ENCODE measurements around the gene SEC22C. TPM values are rescaled to one million over a fixed set of nuclear protein-coding genes. Genes with fewer than 3 reads are reported as not detected.
A peak's percentile ranks its signal among the peaks of the same experiment; 100 is the strongest.

The SEC22C gene
- total and polyA plus RNA-seq, 5 donors from 2014 or later = 40.9 to 72.0 (median 53.4) TPM

DNA sequence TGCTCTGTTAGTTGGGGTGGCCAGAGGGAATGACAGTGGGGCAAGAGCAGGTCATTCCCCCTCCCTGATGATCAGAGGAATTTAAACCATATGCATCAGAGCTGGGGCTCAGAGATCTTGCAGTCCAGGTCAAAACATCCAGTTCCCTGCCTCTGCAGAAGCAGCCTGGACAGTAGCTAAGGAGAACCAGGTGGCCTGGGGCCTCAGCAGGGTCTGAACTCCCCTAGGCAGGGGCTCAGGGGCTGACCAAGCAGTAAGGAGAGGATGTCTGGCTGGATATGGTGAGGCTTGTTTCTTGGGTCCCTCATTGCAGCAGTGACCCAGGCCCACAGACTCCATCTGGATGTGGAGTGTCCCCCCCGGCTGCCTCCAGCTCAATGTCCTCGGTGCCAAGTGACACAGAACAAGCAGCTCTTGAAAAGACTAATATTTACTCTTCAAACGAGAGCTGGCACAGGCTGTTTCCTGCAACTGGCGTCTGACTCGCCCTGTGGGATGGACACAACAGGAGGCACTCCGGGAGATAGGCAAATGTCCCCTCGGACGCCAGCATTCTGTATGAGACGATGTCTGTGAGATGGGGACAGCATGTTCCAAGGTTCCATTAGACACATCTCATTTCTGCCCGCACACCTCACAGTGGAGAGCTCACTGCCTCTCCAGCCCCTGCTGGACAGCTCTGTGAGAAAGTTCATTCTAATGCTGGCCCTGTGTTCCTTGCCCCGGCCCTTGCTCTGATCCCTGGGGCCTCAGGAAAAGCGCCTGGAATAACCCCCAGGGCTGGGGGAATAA is 37.1 kb downstream of the SEC22C start:
- no peak for ATAC-seq (ENCODE audit: low read depth in 2 of 2)
- peaks cover 14% of the 10 kb centered on the region for H3K36me3 Mint-ChIP-seq
- peak overlapping the region in 1 of 3 donors; percentile 66 for H3K27ac Mint-ChIP-seq
- H3K9me3 Mint-ChIP-seq = no peaks in the 10 kb centered on the region
- no peak for DNase-seq
- Histone ChIP-seq H3K27me3 (ENCODE audit: control insufficient read depth, insufficient read depth, low read length) (no peaks in the 10 kb centered on the region), H3K9me3 (ENCODE audit: control insufficient read depth in 2 of 2, low read length in 2 of 2) (no peaks in the 10 kb centered on the region), H3K4me1 (ENCODE audit: control insufficient read depth, insufficient read depth, low read length, poor library complexity, severe bottlenecking) (peaks cover 5% of the 10 kb centered on the region), H3K4me3 (ENCODE audit: low read depth, low read length) (no peak overlapping the region), H3K27ac (ENCODE audit: insufficient read depth, low read length, poor library complexity, severe bottlenecking) (no peak overlapping the region), H3K36me3 (ENCODE audit: control insufficient read depth, insufficient read depth, low read length) (peaks cover 11% of the 10 kb centered on the region)
- H3K4me1 Mint-ChIP-seq = peaks cover under 1 to 9% (median 4%) of the 10 kb centered on the region in 4 donors
- no peak overlapping the region for H3K4me3 Mint-ChIP-seq
- peaks cover 4% of the 10 kb centered on the region for H3K27me3 Mint-ChIP-seq

DNA sequence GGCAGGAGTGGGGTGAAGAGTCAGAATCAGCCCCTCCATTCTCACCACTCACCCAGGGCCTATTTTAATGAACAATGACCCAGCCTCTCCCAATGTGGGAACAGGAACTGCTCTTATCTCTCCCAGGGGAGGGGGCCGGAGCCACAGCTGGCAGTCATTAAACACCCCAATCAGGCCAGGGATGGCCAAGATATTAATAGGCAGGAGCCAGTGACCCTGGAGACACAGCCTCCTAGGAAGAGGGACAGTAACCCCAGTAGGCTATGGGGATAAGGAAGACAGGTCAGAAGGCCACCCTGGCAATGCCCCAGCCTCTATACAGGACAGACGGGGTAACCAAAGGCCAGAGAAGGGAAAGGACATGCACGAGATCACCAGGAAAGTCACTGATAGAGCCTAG is 40.7 kb downstream of the SEC22C start:
- Mint-ChIP-seq H3K36me3 (peaks cover 5% of the 10 kb centered on the region), H3K27ac (no peak overlapping the region), H3K9me3 (no peaks in the 10 kb centered on the region), H3K27me3 (peaks cover 4% of the 10 kb centered on the region), H3K4me3 (no peak overlapping the region), H3K4me1 (peaks cover 0 to 7% (median 3%) of the 10 kb centered on the region in 4 donors)
- H3K9me3 ChIP-seq (ENCODE audit: control insufficient read depth in 2 of 2, low read length in 2 of 2) = no peaks in the 10 kb centered on the region
- no peak overlapping the region for H3K27ac ChIP-seq (ENCODE audit: insufficient read depth, low read length, poor library complexity, severe bottlenecking)
- H3K27me3 ChIP-seq (ENCODE audit: control insufficient read depth, insufficient read depth, low read length) = no peaks in the 10 kb centered on the region
- H3K4me3 ChIP-seq (ENCODE audit: low read depth, low read length) = no peak overlapping the region
- no peak for ATAC-seq (ENCODE audit: low read depth in 2 of 2)
- no peak for DNase-seq
- H3K36me3 ChIP-seq (ENCODE audit: control insufficient read depth, insufficient read depth, low read length) = no peaks in the 10 kb centered on the region
- peaks cover 6% of the 10 kb centered on the region for H3K4me1 ChIP-seq (ENCODE audit: control insufficient read depth, insufficient read depth, low read length, poor library complexity, severe bottlenecking)

DNA sequence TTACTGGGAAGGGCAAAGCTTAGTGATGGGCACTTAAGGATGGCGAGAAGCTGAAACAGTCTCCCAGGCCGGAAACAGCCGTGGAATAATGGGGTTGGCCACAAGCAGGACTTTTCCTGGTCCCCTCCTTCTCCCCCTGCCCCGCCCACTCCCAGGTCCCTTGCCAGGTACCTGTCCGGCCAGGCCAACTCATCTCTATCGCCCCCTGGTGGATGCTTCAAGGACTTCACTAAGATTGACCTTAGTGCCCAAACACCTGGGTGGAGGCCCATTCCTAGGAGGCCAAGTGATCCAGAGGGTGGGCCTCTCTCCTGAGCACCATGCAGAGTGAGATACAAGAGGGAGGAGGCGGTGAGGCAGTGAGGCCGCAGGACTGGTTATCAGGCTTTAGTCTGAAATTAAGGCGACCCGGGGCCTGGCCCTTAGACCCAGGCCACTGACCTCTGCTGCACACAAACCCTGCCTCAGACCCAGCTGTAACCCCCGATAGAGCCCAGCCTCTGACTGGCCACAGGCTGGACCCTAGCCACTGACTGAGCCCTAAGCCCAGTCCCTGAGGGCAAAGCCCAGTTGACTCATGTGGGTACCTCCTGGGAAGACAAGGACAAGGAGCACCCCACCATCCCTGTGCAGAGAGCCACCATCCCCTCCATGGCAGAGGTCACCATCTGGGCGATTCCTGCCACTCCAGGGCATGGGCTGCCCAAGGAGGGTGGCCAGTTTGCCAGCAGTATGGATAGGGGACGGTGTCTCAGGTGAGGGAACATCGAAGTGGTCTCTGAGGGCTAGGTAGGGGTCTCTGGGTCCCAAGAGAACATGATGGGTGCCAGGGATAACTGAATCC is 41.7 kb downstream of the SEC22C start:
- H3K36me3 ChIP-seq (ENCODE audit: control insufficient read depth, insufficient read depth, low read length) = no peaks in the 10 kb centered on the region
- peaks cover 6% of the 10 kb centered on the region for H3K4me1 ChIP-seq (ENCODE audit: control insufficient read depth, insufficient read depth, low read length, poor library complexity, severe bottlenecking)
- Mint-ChIP-seq H3K27ac (peak overlapping the region in 2 of 3 donors; percentile 17 to 67), H3K27me3 (peaks cover 4% of the 10 kb centered on the region), H3K36me3 (peaks cover 5% of the 10 kb centered on the region), H3K4me1 (peaks cover 0 to 7% (median 3%) of the 10 kb centered on the region in 4 donors), H3K4me3 (no peak overlapping the region), H3K9me3 (no peaks in the 10 kb centered on the region)
- no peaks in the 10 kb centered on the region for H3K9me3 ChIP-seq (ENCODE audit: control insufficient read depth in 2 of 2, low read length in 2 of 2)
- peak; percentile 51 to 59 for ATAC-seq (ENCODE audit: low read depth in 2 of 2)
- peak; percentile 54 to 66 (median 55) for DNase-seq
- no peaks in the 10 kb centered on the region for H3K27me3 ChIP-seq (ENCODE audit: control insufficient read depth, insufficient read depth, low read length)
- H3K4me3 ChIP-seq (ENCODE audit: low read depth, low read length) = no peak overlapping the region
- no peak overlapping the region for H3K27ac ChIP-seq (ENCODE audit: insufficient read depth, low read length, poor library complexity, severe bottlenecking)

DNA sequence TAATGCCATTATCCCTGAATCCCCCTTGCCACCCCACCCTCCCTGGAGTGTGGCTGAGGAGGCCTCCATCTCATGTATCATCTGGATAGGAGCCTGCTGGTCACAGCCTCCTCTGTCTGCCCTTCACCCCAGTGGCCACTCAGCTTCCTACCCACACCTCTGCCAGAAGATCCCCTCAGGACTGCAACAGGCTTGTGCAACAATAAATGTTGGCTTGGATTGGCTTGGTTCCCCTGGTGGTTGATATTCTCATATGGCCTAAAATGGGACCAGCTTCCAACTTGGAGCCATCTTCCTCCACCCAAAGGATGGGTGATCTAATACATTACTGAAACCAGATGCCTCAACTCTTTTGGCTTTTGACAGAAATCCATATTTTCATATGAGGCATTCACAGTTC is 44.4 kb downstream of the SEC22C start:
- peaks cover 6% of the 10 kb centered on the region for H3K36me3 Mint-ChIP-seq
- Histone ChIP-seq H3K4me3 (ENCODE audit: low read depth, low read length) (no peak overlapping the region), H3K27me3 (ENCODE audit: control insufficient read depth, insufficient read depth, low read length) (no peaks in the 10 kb centered on the region), H3K36me3 (ENCODE audit: control insufficient read depth, insufficient read depth, low read length) (no peaks in the 10 kb centered on the region), H3K4me1 (ENCODE audit: control insufficient read depth, insufficient read depth, low read length, poor library complexity, severe bottlenecking) (peaks cover 11% of the 10 kb centered on the region), H3K27ac (ENCODE audit: insufficient read depth, low read length, poor library complexity, severe bottlenecking) (no peak overlapping the region), H3K9me3 (ENCODE audit: control insufficient read depth in 2 of 2, low read length in 2 of 2) (no peaks in the 10 kb centered on the region)
- H3K4me1 Mint-ChIP-seq = peaks cover 0 to 31% (median 7%) of the 10 kb centered on the region in 4 donors
- H3K4me3 Mint-ChIP-seq = peak overlapping the region in 1 of 4 donors; percentile 9
- ATAC-seq (ENCODE audit: low read depth in 2 of 2) (no peak), DNase-seq (no peak)
- peaks cover 4% of the 10 kb centered on the region for H3K27me3 Mint-ChIP-seq
- no peaks in the 10 kb centered on the region for H3K9me3 Mint-ChIP-seq
- peak overlapping the region in 2 of 3 donors; percentile 13 to 37 for H3K27ac Mint-ChIP-seq

DNA sequence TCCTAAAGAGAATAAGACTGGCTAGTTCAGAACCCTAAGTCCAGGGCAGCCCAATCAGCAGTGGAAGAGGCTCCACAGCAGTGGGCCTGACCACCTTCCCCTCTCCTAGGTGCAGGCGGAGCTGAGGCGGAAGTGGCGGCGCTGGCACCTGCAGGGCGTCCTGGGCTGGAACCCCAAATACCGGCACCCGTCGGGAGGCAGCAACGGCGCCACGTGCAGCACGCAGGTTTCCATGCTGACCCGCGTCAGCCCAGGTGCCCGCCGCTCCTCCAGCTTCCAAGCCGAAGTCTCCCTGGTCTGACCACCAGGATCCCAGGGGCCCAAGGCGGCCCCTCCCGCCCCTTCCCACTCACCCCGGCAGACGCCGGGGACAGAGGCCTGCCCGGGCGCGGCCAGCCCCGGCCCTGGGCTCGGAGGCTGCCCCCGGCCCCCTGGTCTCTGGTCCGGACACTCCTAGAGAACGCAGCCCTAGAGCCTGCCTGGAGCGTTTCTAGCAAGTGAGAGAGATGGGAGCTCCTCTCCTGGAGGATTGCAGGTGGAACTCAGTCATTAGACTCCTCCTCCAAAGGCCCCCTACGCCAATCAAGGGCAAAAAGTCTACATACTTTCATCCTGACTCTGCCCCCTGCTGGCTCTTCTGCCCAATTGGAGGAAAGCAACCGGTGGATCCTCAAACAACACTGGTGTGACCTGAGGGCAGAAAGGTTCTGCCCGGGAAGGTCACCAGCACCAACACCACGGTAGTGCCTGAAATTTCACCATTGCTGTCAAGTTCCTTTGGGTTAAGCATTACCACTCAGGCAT is 45.6 kb downstream of the SEC22C start:
- H3K27me3 Mint-ChIP-seq = peaks cover 4% of the 10 kb centered on the region
- H3K27ac ChIP-seq (ENCODE audit: insufficient read depth, low read length, poor library complexity, severe bottlenecking) = no peak overlapping the region
- ATAC-seq (ENCODE audit: low read depth in 2 of 2) (peak in 1 of 2 donors; percentile 53), DNase-seq (peak in 2 of 3 donors; percentile 29 to 76)
- H3K4me1 ChIP-seq (ENCODE audit: control insufficient read depth, insufficient read depth, low read length, poor library complexity, severe bottlenecking) = peaks cover 13% of the 10 kb centered on the region
- H3K9me3 ChIP-seq (ENCODE audit: control insufficient read depth in 2 of 2, low read length in 2 of 2) = no peaks in the 10 kb centered on the region
- peaks cover 18% of the 10 kb centered on the region for H3K36me3 Mint-ChIP-seq
- H3K4me3 ChIP-seq (ENCODE audit: low read depth, low read length) = no peak overlapping the region
- peak overlapping the region in 2 of 3 donors; percentile 42 to 60 for H3K27ac Mint-ChIP-seq
- H3K4me3 Mint-ChIP-seq = no peak overlapping the region
- no peaks in the 10 kb centered on the region for H3K27me3 ChIP-seq (ENCODE audit: control insufficient read depth, insufficient read depth, low read length)
- H3K36me3 ChIP-seq (ENCODE audit: control insufficient read depth, insufficient read depth, low read length) = peaks cover 2% of the 10 kb centered on the region
- no peaks in the 10 kb centered on the region for H3K9me3 Mint-ChIP-seq
- H3K4me1 Mint-ChIP-seq = peaks cover 0 to 42% (median 10%) of the 10 kb centered on the region in 4 donors

DNA sequence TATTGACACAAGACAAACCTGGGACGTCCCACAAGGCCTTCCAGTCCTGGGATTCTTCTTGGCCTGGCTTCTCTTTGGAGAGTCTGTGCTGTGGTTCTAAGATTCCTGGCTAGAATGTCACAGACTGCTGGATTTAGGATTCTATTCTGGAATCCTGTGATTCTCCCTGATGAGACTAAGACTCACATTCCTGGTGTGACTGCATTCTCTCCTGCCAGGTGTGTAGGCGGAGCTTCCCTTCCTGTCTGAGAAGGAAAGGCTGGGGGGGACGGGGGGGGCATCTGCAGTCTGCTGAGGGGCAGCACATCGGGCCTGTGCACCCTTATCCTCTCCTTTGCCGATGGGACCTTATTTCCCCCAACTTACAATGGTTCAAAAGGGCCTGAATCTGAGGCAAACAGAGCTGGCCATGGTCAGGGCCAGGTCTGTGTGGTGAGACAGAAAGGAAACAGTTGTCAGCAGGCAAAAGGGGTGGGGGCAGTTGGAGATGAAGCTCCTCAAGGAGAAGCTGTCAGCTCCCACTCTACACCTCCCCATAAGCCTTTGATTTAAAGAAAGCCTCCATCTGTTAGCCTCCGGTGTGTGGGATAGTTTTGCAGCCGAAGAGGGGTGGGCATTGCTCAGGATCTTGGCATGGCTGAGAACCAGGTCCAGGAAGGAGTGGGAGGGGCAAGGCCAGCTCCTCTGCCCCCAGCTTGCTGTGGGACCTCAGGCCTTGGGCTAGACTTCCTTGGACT is 48.4 kb downstream of the SEC22C start:
- no peaks in the 10 kb centered on the region for H3K27me3 Mint-ChIP-seq
- no peak overlapping the region for H3K4me3 Mint-ChIP-seq

DNA sequence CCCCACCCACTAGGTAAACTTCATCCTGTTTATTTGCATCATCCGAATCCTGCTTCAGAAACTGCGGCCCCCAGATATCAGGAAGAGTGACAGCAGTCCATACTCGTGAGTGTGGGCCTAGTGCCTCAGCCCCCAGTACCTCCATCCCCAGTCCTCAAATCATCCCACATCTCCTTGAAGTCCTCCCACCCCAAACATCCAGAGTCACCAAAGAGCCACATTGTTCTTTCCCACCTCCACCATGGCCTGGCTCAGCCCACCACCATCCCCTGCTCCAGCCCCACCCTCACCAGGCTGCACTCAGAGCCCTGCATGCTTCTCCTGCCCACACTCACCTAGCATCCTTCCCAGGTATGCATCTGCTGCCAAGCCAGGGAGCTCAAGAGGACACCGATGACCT is 49.5 kb downstream of the SEC22C start:
- H3K27me3 Mint-ChIP-seq = no peaks in the 10 kb centered on the region
- no peaks in the 10 kb centered on the region for H3K9me3 Mint-ChIP-seq
- ATAC-seq (ENCODE audit: low read depth in 2 of 2) (no peak), DNase-seq (no peak)
- H3K36me3 Mint-ChIP-seq = peaks cover 28% of the 10 kb centered on the region
- no peaks in the 10 kb centered on the region for H3K27me3 ChIP-seq (ENCODE audit: control insufficient read depth, insufficient read depth, low read length)
- peaks cover 44% of the 10 kb centered on the region for H3K4me1 ChIP-seq (ENCODE audit: control insufficient read depth, insufficient read depth, low read length, poor library complexity, severe bottlenecking)
- no peaks in the 10 kb centered on the region for H3K9me3 ChIP-seq (ENCODE audit: control insufficient read depth in 2 of 2, low read length in 2 of 2)
- H3K4me3 ChIP-seq (ENCODE audit: low read depth, low read length) = no peak overlapping the region
- H3K27ac ChIP-seq (ENCODE audit: insufficient read depth, low read length, poor library complexity, severe bottlenecking) = no peak overlapping the region
- H3K4me3 Mint-ChIP-seq = peak overlapping the region in 2 of 4 donors; percentile 11 to 36
- peaks cover 0 to 74% (median 22%) of the 10 kb centered on the region in 4 donors for H3K4me1 Mint-ChIP-seq
- peak overlapping the region in 2 of 3 donors; percentile 75 to 81 for H3K27ac Mint-ChIP-seq
- peaks cover 4% of the 10 kb centered on the region for H3K36me3 ChIP-seq (ENCODE audit: control insufficient read depth, insufficient read depth, low read length)

More for the DNA sequence above, 48.4 kb downstream of the SEC22C start:
- peaks cover 4% of the 10 kb centered on the region for H3K36me3 ChIP-seq (ENCODE audit: control insufficient read depth, insufficient read depth, low read length)
- H3K4me1 ChIP-seq (ENCODE audit: control insufficient read depth, insufficient read depth, low read length, poor library complexity, severe bottlenecking) = peaks cover 33% of the 10 kb centered on the region
- H3K4me3 ChIP-seq (ENCODE audit: low read depth, low read length) = no peak overlapping the region
- H3K4me1 Mint-ChIP-seq = peaks cover 0 to 64% (median 21%) of the 10 kb centered on the region in 4 donors
- ATAC-seq (ENCODE audit: low read depth in 2 of 2) = no peak
- no peak overlapping the region for H3K27ac ChIP-seq (ENCODE audit: insufficient read depth, low read length, poor library complexity, severe bottlenecking)
- no peak for DNase-seq
- H3K36me3 Mint-ChIP-seq = peaks cover 28% of the 10 kb centered on the region
- H3K27ac Mint-ChIP-seq = peak overlapping the region; percentile 78 to 90 (median 81)
- no peaks in the 10 kb centered on the region for H3K9me3 ChIP-seq (ENCODE audit: control insufficient read depth in 2 of 2, low read length in 2 of 2)
- H3K27me3 ChIP-seq (ENCODE audit: control insufficient read depth, insufficient read depth, low read length) = no peaks in the 10 kb centered on the region
- H3K9me3 Mint-ChIP-seq = no peaks in the 10 kb centered on the region

Data from CD4-positive, CD25-positive, alpha-beta regulatory T cell (primary cell).